B cell (primary cell): ENCODE data around the gene VPS41. TPM values are rescaled to one million over a fixed set of nuclear protein-coding genes. Genes with fewer than 3 reads are reported as not detected.

Experiments
- ATAC-seq: fragments of 200-7000 bp; cut with Tn5 transposase; one replicate; pipeline ENCODE4 v1.10.0; 2021; ENCODE audit warnings: low read depth, mild to moderate bottlenecking, moderate number of reproducible peaks, moderate library complexity
- CTCF ChIA-PET: fragments of 350-600 bp; sonication (Branson Sonifier 250); formaldehyde crosslinking; loops from one replicate; lab custom pipeline; 2021; ENCODE audit warnings: antibody characterized with exemption, inconsistent platforms; lab: Charles Lee
- POLR2A ChIA-PET: fragments of 350-600 bp; sonication (Branson Sonifier 250); formaldehyde crosslinking; loops from one replicate; lab custom pipeline; 2021; ENCODE audit warnings: antibody characterized with exemption; lab: Charles Lee
- DNase-seq: peaks from one replicate; pipeline ENCODE4 v3.0.0; 2013
- H2AFZ ChIP-seq: 2 replicates; pipeline ENCODE4 v1.6.1; 2012; ENCODE audit warnings: mild to moderate bottlenecking, low read depth, low read length; ENCODE audit not compliant: insufficient read depth, poor library complexity, severe bottlenecking
- H3K27ac ChIP-seq, 2 donors: 1 replicate in 1 of 2; 2 replicates in 1 of 2; pipeline ENCODE4 v1.5.1; 2012 to 2013; ENCODE audit warnings: low read length in 2 of 2, mild to moderate bottlenecking in 2 of 2, moderate library complexity in 1 of 2
- H3K27me3 ChIP-seq, 4 experiments: fragments of 200-600 bp in 1 of 4; sonication (generic) in 1 of 4; replicated peaks in 1 of 4; 1 replicate in 2 of 4; 2 replicates in 2 of 4; pipeline versions ENCODE4 v1.6.1 to v1.7.0; 2013 to 2016; ENCODE audit warnings: low read length in 3 of 4, mild to moderate bottlenecking in 2 of 4, mixed read lengths in 1 of 4, moderate library complexity in 1 of 4; ENCODE audit not compliant: insufficient read depth in 4 of 4, control insufficient read depth in 3 of 4; ENCODE audit errors: control extremely low read depth in 1 of 4
- H3K36me3 ChIP-seq, 2 experiments: replicated peaks in 1 of 2; 1 replicate in 1 of 2; 2 replicates in 1 of 2; pipeline versions ENCODE4 v1.6.1 to v1.7.1; 2013; ENCODE audit warnings: low read length in 1 of 2; ENCODE audit not compliant: insufficient read depth in 2 of 2, control insufficient read depth in 1 of 2; ENCODE audit errors: control extremely low read depth in 1 of 2, extremely low read depth in 1 of 2
- H3K4me1 ChIP-seq, 2 donors: fragments of 200-600 bp in 1 of 2; sonication (generic) in 1 of 2; 1 replicate in 1 of 2; 2 replicates in 1 of 2; pipeline versions ENCODE4 v1.5.1 to v1.6.1; 2013 to 2017; ENCODE audit warnings: low read length in 2 of 2; ENCODE audit not compliant: control insufficient read depth in 2 of 2, insufficient read depth in 2 of 2
- H3K4me2 ChIP-seq: replicated peaks from 2 replicates; pipeline ENCODE3; 2012; ENCODE audit warnings: mild to moderate bottlenecking, low read depth, low read length; ENCODE audit not compliant: poor library complexity, severe bottlenecking
- H3K4me3 ChIP-seq, 5 experiments: fragments of 200-600 bp in 1 of 5; sonication (generic) in 1 of 5; 1 replicate in 3 of 5; 2 replicates in 2 of 5; pipeline versions ENCODE4 v1.5.1 to v1.7.0; 2011 to 2016; ENCODE audit warnings: low read length in 4 of 5, mild to moderate bottlenecking in 4 of 5, low read depth in 2 of 5, control low read depth in 1 of 5, moderate library complexity in 1 of 5; ENCODE audit not compliant: insufficient read depth in 1 of 5; ENCODE audit errors: control extremely low read depth in 1 of 5, extremely low read depth in 1 of 5
- H3K79me2 ChIP-seq: fragments of 200-600 bp; sonication (generic); one replicate; pipeline ENCODE4 v1.6.0; 2016; ENCODE audit warnings: low read length; ENCODE audit not compliant: control insufficient read depth, insufficient read depth
- H3K9ac ChIP-seq: fragments of 200-600 bp; sonication (generic); 2 replicates; pipeline ENCODE4 v1.6.1; 2017; ENCODE audit warnings: mild to moderate bottlenecking, low read length, moderate library complexity
- H3K9me3 ChIP-seq, 3 donors: one replicate each; pipeline versions ENCODE4 v1.6.1 to v1.7.1; 2013; ENCODE audit warnings: low read length in 2 of 3; ENCODE audit not compliant: control insufficient read depth in 2 of 3, insufficient read depth in 1 of 3; ENCODE audit errors: control extremely low read depth in 1 of 3
- H4K20me1 ChIP-seq: 2 replicates; pipeline ENCODE4 v1.6.0; 2012; ENCODE audit warnings: mild to moderate bottlenecking, low read length; ENCODE audit not compliant: insufficient read depth, control insufficient read depth, poor library complexity, severe bottlenecking
- H3K27ac Mint-ChIP-seq: one replicate; pipeline ENCODE4 v1.8.0; 2021; ENCODE audit warnings: mixed read lengths
- H3K27me3 Mint-ChIP-seq: one replicate; pipeline ENCODE4 v1.8.0; 2021; ENCODE audit warnings: mixed read lengths
- H3K4me1 Mint-ChIP-seq: one replicate; pipeline ENCODE4 v1.8.0; 2021; ENCODE audit warnings: mixed read lengths
- H3K4me3 Mint-ChIP-seq: one replicate; pipeline ENCODE4 v1.8.0; 2021; ENCODE audit warnings: mixed read lengths
- H3K9me3 Mint-ChIP-seq: one replicate; pipeline ENCODE4 v1.8.0; 2022; ENCODE audit warnings: mixed read lengths; ENCODE audit not compliant: insufficient read depth
- EZH2 ChIP-seq: IDR thresholded peaks from 2 replicates; pipeline ENCODE4 v1.6.1; 2012; ENCODE audit warnings: borderline replicate concordance, low read depth, mild to moderate bottlenecking, moderate library complexity, low read length; ENCODE audit not compliant: insufficient read depth, poor library complexity, severe bottlenecking
- WGBS: methylation state at CpG from one replicate; pipeline ENCODE4 v1.1.5; 2013; ENCODE audit warnings: missing lambda C conversion rate; ENCODE audit not compliant: insufficient coverage; 5-methylcytosine and 5-hydroxymethylcytosine counted together
- intact Hi-C: fragments of 100-400 bp; cut with micrococcal nuclease; formaldehyde crosslinking; loops from one replicate; pipeline ENCODE4 v1.10.0; 2022
- polyA plus RNA-seq: library from polyadenylated mRNA; depleted of rRNA; stranded (reverse); fragments of >200 nt; gene quantifications from 2 replicates; pipeline ENCODE4 v1.2.3, GENCODE V29; 2012
- total RNA-seq, 2 donors: library from RNA; stranded (reverse); fragments of 120-200 nt in 1 of 2; gene quantifications; 1 replicate in 1 of 2; 2 replicates in 1 of 2; pipeline versions ENCODE4 v1.2.3 to v1.2.4, GENCODE V29; 2013 to 2022
- TF ChIP-seq, protein P1 (sequence below): fragments of 200-600 bp; IDR thresholded peaks from one replicate; pipeline ENCODE4 v1.8.0; 2022; ENCODE audit warnings: antibody characterized with exemption, mild to moderate bottlenecking

Gene VPS41
- total and polyA plus RNA-seq, 2 donors (not counting 1 experiment from before 2014, with no cell fraction given) = 9.3 to 114 TPM

DNA sequence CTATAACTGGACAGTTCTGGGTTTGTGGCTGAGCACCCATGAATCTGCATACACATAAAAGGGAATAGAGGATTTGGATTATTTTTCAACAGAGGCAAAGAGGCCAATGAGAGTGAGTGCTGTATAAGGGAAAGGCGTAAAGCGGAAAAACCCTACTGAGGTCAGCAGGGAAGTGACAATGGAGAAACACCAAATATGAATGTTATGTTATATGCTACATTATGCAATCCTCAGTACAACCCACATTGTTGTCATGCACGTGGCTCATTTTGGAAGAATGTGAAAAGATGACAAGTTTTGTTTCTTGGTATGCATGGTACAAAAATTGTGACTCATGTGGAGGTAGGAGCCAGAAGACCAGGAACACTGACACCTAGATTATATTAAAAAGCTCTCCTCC, 164.2 kb downstream of the VPS41 start:
- no peak for TF ChIP-seq EZH2
- TF ChIP-seq, protein P1, sequence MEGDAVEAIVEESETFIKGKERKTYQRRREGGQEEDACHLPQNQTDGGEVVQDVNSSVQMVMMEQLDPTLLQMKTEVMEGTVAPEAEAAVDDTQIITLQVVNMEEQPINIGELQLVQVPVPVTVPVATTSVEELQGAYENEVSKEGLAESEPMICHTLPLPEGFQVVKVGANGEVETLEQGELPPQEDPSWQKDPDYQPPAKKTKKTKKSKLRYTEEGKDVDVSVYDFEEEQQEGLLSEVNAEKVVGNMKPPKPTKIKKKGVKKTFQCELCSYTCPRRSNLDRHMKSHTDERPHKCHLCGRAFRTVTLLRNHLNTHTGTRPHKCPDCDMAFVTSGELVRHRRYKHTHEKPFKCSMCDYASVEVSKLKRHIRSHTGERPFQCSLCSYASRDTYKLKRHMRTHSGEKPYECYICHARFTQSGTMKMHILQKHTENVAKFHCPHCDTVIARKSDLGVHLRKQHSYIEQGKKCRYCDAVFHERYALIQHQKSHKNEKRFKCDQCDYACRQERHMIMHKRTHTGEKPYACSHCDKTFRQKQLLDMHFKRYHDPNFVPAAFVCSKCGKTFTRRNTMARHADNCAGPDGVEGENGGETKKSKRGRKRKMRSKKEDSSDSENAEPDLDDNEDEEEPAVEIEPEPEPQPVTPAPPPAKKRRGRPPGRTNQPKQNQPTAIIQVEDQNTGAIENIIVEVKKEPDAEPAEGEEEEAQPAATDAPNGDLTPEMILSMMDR = no peak
- no peaks in the 10 kb centered on the region for H3K79me2 ChIP-seq
- H3K4me2 ChIP-seq = no peak overlapping the region
- H3K27ac ChIP-seq = no peak overlapping the region
- H3K27ac Mint-ChIP-seq = no peak overlapping the region
- H3K9ac ChIP-seq = no peak overlapping the region
- CTCF ChIA-PET = no interaction called here
- POLR2A ChIA-PET = no interaction called here
- H4K20me1 ChIP-seq = no peaks in the 10 kb centered on the region
- no peak overlapping the region for H2AFZ ChIP-seq
- no peaks in the 10 kb centered on the region for H3K9me3 Mint-ChIP-seq
- intact Hi-C loops = no loop called here
- no CpG with 5 or more reads among the region's 3 CpGs for WGBS
- peaks cover 21 to 71% of the 10 kb centered on the region in 2 experiments for H3K36me3 ChIP-seq
- no peaks in the 10 kb centered on the region for H3K4me1 ChIP-seq
- no peak overlapping the region for H3K4me3 Mint-ChIP-seq
- no peak overlapping the region for H3K4me3 ChIP-seq
- H3K27me3 Mint-ChIP-seq = no peaks in the 10 kb centered on the region
- no peaks in the 10 kb centered on the region for H3K27me3 ChIP-seq
- no peaks in the 10 kb centered on the region for H3K9me3 ChIP-seq
- DNase-seq (no peak), ATAC-seq (no peak)
- H3K4me1 Mint-ChIP-seq = no peaks in the 10 kb centered on the region

GRCh38 chr7:38743899-38744298, 165.1 kb downstream of the VPS41 start:
- ATAC-seq (no peak), DNase-seq (no peak)
- intact Hi-C loops = no loop called here
- Mint-ChIP-seq H3K9me3 (no peaks in the 10 kb centered on the region), H3K4me3 (no peak overlapping the region), H3K27ac (no peak overlapping the region), H3K4me1 (no peaks in the 10 kb centered on the region), H3K27me3 (no peaks in the 10 kb centered on the region)
- POLR2A ChIA-PET = no interaction called here
- CTCF ChIA-PET = no interaction called here
- Histone ChIP-seq H2AFZ (no peak overlapping the region), H3K4me2 (no peak overlapping the region), H3K79me2 (no peaks in the 10 kb centered on the region), H4K20me1 (no peaks in the 10 kb centered on the region), H3K4me3 (no peak overlapping the region), H3K4me1 (no peaks in the 10 kb centered on the region), H3K36me3 (peaks cover 21 to 64% of the 10 kb centered on the region in 2 experiments), H3K9ac (no peak overlapping the region), H3K27me3 (no peaks in the 10 kb centered on the region), H3K9me3 (no peaks in the 10 kb centered on the region), H3K27ac (no peak overlapping the region)
- TF ChIP-seq, protein P1 = no peak
- no peak for TF ChIP-seq EZH2
- no CpG with 5 or more reads among the region's 1 CpG for WGBS
